Fibroblast of mammary gland (primary cell): ENCODE measurements around the gene GANC.
"Not testable (repeated sequence)": the region's sequence is repeated elsewhere in the genome, so short reads cannot be mapped to it uniquely, and the experiment has no call there.

Experiments
- DNase-seq: peaks from one replicate; pipeline ENCODE4 v3.0.0-alpha.2; 2010; ENCODE audit warnings: low read depth
- H3K4me3 ChIP-seq: 2 replicates; pipeline ENCODE4 v1.5.1; 2011; ENCODE audit warnings: low read depth, mild to moderate bottlenecking, low read length, moderate library complexity; ENCODE audit not compliant: control insufficient read depth
- TF ChIP-seq, protein P1 (sequence below): conservative IDR thresholded peaks from 2 replicates; pipeline ENCODE4 v1.5.1; 2011; ENCODE audit warnings: low read depth, low read length, inconsistent platforms; ENCODE audit not compliant: control insufficient read depth, insufficient read depth

The GANC gene

DNA sequence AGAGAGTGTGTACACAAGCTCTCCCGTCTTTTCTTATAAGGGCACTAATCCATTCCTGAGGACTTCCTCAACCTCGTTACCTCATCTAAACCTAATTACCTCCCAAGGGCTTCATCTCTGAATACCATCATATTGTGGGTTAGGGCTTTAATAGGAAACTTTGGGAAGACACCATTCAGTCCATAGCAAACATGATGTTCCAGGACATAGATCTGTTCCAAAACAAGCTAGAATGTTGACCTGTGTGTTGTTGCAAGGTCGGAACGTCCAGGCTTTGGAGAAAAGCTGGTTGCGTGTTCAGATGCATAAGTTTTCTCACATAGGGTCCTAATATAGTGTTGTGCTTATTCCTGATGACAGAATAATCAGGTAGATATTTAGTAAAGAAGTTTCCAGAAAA, 9.9 kb downstream of the GANC start:
- no peak overlapping the region for H3K4me3 ChIP-seq
- DNase-seq: no peak
- TF ChIP-seq, protein P1, sequence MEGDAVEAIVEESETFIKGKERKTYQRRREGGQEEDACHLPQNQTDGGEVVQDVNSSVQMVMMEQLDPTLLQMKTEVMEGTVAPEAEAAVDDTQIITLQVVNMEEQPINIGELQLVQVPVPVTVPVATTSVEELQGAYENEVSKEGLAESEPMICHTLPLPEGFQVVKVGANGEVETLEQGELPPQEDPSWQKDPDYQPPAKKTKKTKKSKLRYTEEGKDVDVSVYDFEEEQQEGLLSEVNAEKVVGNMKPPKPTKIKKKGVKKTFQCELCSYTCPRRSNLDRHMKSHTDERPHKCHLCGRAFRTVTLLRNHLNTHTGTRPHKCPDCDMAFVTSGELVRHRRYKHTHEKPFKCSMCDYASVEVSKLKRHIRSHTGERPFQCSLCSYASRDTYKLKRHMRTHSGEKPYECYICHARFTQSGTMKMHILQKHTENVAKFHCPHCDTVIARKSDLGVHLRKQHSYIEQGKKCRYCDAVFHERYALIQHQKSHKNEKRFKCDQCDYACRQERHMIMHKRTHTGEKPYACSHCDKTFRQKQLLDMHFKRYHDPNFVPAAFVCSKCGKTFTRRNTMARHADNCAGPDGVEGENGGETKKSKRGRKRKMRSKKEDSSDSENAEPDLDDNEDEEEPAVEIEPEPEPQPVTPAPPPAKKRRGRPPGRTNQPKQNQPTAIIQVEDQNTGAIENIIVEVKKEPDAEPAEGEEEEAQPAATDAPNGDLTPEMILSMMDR: no peak

DNA sequence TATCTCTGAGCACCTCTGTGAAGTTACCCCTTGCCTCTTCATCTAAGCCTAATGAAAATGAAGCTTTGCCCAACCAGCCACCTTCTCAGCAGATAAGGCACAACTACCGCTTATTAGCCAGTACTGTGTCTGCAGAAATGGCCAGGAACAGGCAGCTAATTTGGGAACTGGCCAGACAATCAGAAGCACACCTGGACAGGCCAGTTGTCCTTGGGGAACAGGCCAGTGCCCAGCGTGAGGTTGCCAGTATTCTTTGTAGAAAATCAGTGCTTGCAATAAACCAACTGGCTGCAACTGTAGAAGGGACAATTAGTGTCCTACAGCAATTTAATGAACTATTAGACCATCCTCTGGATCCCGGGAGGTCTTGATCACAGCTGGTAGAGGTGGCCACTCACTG, 10.7 kb downstream of the GANC start:
- no peak for DNase-seq
- TF ChIP-seq, protein P1: no peak
- H3K4me3 ChIP-seq: no peak overlapping the region

DNA sequence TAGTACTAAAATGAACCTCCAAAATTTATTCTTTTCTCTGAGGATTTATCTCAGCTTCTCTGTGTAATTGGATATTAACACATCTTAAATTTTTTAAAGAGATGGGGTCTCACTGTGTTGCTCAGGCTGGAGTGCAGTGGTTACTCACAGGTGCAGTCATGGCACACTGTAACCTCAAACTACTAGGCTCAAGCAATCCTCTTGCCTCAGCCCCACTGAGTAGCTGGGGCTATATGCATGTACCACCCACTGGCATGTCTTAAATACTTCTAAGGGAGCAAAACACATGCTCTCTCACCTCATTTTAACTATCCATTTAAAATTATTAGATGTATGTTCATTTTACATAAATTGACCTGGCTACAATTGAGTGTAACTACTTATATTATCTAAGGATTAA, 11.6 kb downstream of the GANC start:
- DNase-seq: no peak
- TF ChIP-seq, protein P1: no peak
- no peak overlapping the region for H3K4me3 ChIP-seq

DNA sequence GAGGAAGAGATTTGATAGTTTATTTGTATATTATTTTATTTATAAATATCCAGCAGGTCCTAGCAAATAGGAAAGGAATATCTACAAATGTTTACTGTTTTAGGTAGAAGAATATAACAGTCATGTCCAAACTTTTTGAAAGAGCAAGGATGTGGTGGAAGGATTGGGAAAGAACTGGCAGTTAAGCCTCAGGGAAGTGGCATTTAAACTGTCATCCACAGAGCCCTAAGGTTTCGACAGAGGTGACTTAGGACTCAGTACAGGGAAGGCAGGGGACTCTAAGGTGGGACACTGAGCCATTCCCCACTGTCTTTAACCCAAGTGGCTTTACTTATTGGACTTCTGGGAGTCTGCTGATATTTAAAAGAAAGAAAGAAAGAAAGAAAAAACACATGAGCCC, 12.0 kb downstream of the GANC start:
- no peak overlapping the region for H3K4me3 ChIP-seq
- no peak for DNase-seq
- TF ChIP-seq, protein P1: no peak

DNA sequence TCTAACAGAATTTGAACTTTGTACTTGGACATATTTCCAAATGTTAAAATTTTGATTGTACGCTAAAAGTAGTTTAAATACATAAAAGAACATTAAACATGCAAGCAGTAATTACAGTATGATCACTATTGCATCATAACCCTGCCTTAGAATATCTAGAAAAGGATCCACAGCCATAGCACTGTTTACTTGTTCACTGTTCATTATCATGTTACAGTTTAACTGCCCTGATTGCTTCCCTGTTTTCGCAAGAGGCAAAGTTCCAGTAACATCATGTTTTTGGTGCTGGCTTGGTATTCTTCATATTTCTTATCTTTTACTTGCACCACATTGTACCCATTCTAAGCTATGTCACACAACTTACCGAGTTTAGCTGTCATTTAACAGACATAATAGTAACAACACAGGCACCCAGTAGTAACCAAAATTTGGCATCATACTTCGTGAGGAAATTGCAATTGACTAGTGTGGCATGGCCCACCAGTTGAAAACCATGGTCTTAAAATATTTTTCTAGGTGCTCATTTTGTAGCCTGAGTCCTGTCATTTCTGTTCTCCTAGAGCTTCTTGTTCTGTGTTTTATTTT, 13.5 kb downstream of the GANC start:
- TF ChIP-seq, protein P1: no peak
- no peak for DNase-seq

DNA sequence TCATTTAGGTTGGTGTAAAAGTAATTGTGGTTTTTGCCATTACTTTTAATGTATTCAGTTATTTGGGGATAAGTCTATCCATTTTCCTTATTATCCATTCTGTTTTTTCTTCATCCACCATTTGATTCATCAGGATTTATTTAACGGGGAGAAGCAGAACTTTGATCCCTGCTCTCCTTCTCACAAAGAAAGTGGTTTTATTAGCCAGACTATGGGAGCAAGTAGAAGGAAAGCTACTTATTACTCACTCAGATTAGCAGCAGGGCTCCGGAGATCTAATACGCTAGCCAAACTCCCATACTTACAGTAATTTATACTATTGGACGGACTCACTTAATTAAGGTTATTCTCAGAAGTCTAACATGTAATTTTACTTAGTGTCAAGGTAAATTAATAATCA, 14.9 kb downstream of the GANC start:
- DNase-seq: no peak
- H3K4me3 ChIP-seq: no peak overlapping the region
- TF ChIP-seq, protein P1: no peak

More for the DNA sequence above, 13.5 kb downstream of the GANC start:
- H3K4me3 ChIP-seq: no peak overlapping the region

DNA sequence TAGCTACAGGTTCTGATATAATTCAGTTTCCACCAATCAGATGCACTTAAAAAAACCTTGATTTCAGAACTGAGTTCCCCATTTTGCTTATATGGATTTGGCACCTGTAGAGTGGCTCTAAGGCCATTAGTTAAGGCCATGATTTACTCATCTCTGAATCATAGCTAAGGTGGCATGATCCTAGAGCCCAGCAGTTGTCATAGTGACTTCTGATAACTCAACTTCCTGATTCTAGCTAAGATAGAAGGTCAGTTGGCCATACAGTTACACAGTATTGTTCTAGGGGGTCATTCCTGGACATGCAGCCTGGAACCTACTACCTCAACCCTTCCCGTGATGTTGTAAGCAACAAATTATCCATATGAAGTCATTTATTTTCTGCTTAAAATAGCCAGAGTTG, 16.2 kb downstream of the GANC start:
- TF ChIP-seq, protein P1: no peak
- no peak overlapping the region for H3K4me3 ChIP-seq
- no peak for DNase-seq

DNA sequence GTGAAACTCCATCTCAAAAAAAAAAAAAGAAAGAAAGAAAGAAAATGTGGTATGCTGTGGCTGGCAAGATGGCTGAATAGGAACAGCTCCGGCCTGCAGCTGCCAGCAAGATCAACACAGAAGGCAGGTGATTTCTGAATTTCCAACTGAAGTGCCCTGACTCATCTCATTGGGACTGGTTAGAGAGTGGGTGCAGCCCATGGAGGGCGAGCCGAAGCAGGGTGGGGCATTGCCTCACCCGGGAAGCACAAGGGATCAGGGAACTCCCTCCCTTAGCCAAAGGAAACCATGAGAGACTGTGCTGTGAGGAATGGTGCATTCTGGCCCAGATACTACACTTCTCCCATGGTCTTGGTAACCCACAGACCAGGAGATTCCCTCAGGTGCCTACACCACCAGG, 28.0 kb downstream of the GANC start:
- not testable (repeated sequence) for DNase-seq, H3K4me3 ChIP-seq
